ENCODE measurements around the gene GCLC.

GCLC gene

DNA sequence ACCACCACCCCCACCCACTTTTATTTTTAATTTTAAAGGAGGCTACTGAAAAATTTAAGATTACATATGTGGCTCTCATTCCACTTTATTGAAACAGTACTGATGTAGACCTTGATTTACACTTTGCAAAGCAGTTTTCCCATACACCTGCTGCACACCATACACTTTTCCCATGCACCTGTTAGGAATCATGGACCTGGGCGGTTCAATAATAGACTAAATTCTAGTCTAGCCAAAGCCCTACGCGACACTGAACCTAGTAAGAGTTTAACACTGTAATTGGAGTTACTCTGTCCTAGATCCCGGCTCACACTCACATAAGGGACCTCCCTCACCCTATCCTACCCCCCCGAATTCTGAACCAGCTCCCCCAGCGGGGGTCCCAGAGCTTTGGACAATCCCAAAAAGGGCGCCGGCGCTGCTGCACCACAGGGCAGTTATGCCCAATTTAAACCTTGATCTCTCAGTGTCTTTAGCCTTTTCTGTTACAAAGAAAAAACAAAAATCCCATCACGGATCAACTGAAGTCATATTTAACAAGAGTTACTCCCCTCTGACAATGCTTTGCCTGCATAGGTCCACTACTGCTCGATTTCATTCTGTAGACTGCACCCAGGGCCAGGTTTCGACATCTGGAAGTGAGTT is 2.4 kb upstream of the GCLC start:
- peaks cover 27 to 65% (median 31%) of the 10 kb centered on the region in 10 experiments for H3K4me1 ChIP-seq
- peak overlapping the region; percentile 57 to 74 (median 65) for H3K4me3 ChIP-seq
- peaks cover 0 to 22% (median 13%) of the 10 kb centered on the region in 11 experiments; a peak in 10 of 22 replicates for H4K20me1 ChIP-seq
- no peaks in the 10 kb centered on the region for H3K27me3 ChIP-seq
- H3K27ac ChIP-seq: peak overlapping the region in 10 of 11 experiments; percentile 16 to 89 (median 77); a peak in 20 of 22 replicates
- 0 out of 22 replicates have a peak, but pooled peaks cover 0 to under 1% (median 0%) of the 10 kb centered on the region in 11 experiments for H3K36me3 ChIP-seq
- peaks cover 0 to 22% (median 5%) of the 10 kb centered on the region in 11 experiments; a peak in 7 of 22 replicates for H3K9me3 ChIP-seq (replicated peaks in 1 of 11)
- peak overlapping the region; percentile 55 to 80 (median 73) for H3K9ac ChIP-seq
- no peak for TF ChIP-seq Cebpa-rat (IDR thresholded peaks at IDR 0.05)
- peak overlapping the region; percentile 80 to 97 (median 94) for H3K4me2 ChIP-seq

DNA sequence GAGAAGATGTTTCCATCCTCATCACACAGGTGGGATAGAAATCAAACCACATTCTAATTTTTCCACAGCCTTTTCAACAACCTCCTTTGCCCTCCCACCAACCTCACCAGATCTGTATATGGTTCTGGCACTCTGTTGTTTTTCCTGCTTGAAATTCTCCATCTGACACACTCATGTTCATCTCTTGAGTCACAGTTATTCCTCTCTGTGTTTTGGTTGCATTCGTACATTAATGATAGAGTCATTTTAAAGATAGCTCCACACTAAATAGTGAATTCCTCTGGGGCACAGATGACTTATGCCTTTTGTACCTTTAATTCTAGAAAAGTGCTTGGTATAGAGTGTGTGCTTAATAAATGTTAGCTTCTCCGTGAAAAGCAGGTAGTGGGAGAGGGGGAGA is 1.4 kb upstream of the GCLC start:
- Histone ChIP-seq H3K4me2 (peak overlapping the region in 3 of 11 experiments; percentile 85 to 94 (median 90); a peak in 6 of 22 replicates), H3K4me3 (no peak overlapping the region)

DNA sequence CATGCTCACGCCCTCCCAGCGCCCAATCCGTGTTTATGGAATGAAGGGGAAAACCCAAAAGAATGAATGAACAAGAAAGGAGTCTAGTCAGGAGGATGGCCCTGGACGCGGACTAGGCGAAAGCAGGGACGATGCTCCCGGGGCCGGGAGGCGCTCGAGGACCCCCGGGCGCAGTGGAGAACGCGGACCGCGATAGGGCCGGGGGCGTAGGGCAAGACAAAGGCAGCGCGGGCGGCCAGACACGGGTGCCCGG is 758 bp downstream of the GCLC start:
- Histone ChIP-seq H3K4me1 (peaks cover 28 to 77% (median 35%) of the 10 kb centered on the region in 10 experiments), H4K20me1 (peaks cover 0 to 53% (median 37%) of the 10 kb centered on the region in 11 experiments; a peak in 15 of 22 replicates), H3K27me3 (no peaks in the 10 kb centered on the region)

More for the DNA sequence above, 1.4 kb upstream of the GCLC start:
- Histone ChIP-seq H3K4me1 (peaks cover 28 to 65% (median 35%) of the 10 kb centered on the region in 10 experiments), H3K27ac (no peak overlapping the region), H3K27me3 (no peaks in the 10 kb centered on the region), H3K36me3 (peaks cover 0 to 10% (median 1%) of the 10 kb centered on the region in 11 experiments; a peak in 8 of 22 replicates), H3K9me3 (replicated peaks in 1 of 11) (peaks cover 0 to 12% (median 0%) of the 10 kb centered on the region in 11 experiments; a peak in 6 of 22 replicates), H4K20me1 (peaks cover 0 to 32% (median 20%) of the 10 kb centered on the region in 11 experiments; a peak in 11 of 22 replicates), H3K9ac (no peak overlapping the region)
- no peak for TF ChIP-seq Cebpa-rat (IDR thresholded peaks at IDR 0.05)

DNA sequence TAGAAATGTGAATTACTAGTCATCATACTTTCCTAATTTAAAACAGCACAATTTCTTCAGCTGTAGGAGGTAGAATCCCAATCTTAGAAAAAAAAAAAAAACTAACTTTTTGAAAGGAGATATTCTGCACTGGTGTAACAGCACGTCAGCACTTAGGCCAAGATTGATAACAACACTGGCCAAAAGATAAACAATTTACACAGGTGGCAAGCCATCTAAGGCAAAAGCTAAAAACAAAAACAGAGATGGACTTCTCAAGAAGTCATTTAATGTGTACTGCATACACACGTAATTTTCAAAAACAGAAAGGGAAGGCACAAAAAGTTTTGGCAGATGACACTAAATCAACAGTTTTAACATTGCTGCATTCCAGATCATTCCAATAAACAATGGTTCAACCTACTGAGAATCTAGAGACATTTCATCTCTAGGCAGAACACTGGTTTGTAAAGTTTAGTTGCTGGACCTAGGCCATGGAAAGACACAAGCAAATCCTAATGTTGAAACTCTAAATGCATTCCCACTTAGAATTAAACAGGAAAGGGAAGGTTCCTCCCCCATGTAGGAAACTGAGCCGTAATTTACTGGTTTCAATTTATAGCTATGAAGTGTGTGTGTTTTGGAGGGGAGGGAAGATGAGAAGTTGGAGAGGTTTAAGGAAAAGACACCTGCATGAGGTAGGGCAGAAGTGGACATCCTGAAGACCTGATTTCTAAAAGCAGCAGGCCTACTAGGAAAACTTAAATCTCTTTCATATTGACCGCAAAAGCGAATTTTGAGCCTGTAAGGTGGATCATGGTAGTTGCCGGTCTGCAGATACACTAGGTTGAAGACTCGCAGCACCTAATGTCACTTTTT is 1.3 kb downstream of the GCLC start:
- peak overlapping the region; percentile 77 to 96 (median 94) for H3K4me3 ChIP-seq
- H3K9me3 ChIP-seq (replicated peaks in 1 of 11): no peaks in the 10 kb centered on the region; a peak in 2 of 22 replicates
- peaks cover 28 to 76% (median 35%) of the 10 kb centered on the region in 10 experiments for H3K4me1 ChIP-seq
- no peaks in the 10 kb centered on the region for H3K27me3 ChIP-seq
- H3K9ac ChIP-seq: peak overlapping the region; percentile 85 to 95 (median 91)
- peak overlapping the region; percentile 83 to 97 (median 87) for H3K4me2 ChIP-seq
- H4K20me1 ChIP-seq: peaks cover 0 to 59% (median 42%) of the 10 kb centered on the region in 11 experiments; a peak in 15 of 22 replicates
- no peak for TF ChIP-seq Cebpa-rat (IDR thresholded peaks at IDR 0.05)
- peaks cover 5 to 33% (median 17%) of the 10 kb centered on the region in 11 experiments; a peak in 17 of 22 replicates for H3K36me3 ChIP-seq
- peak overlapping the region; percentile 79 to 93 (median 89); a peak in 21 of 22 replicates for H3K27ac ChIP-seq

More for the DNA sequence above, 758 bp downstream of the GCLC start:
- Histone ChIP-seq H3K4me3 (peak overlapping the region; percentile 77 to 96 (median 94)), H3K4me2 (peak overlapping the region; percentile 83 to 97 (median 87)), H3K9ac (peak overlapping the region; percentile 85 to 95 (median 91)), H3K36me3 (peaks cover 3 to 27% (median 13%) of the 10 kb centered on the region in 11 experiments; a peak in 17 of 22 replicates), H3K27ac (peak overlapping the region; percentile 79 to 93 (median 89)), H3K9me3 (replicated peaks in 1 of 11) (no peaks in the 10 kb centered on the region; a peak in 1 of 22 replicates)
- no peak for TF ChIP-seq Cebpa-rat (IDR thresholded peaks at IDR 0.05)

DNA sequence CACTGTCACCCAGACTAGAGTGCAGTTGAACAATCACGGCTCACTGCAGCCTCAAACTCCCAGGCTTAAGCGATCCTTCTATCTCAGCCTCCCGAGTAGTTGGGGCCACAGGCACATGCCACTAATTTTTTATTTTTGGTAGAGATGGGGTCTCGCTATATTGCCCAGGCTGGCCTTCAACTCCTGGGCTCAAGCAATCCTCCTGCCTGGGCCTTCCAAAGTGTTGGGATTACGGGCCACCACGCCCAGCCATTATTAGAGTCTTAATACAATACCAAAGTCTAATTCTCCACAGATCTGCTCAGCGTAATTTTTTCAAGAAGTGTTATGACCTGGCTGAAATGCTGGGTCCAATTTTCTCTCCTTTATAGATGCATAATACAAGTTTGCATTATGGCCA is 3.0 kb downstream of the GCLC start:
- no peaks in the 10 kb centered on the region; a peak in 1 of 22 replicates for H3K9me3 ChIP-seq (replicated peaks in 1 of 11)
- H3K9ac ChIP-seq: no peak overlapping the region
- no peaks in the 10 kb centered on the region for H3K27me3 ChIP-seq
- peak overlapping the region; percentile 10 to 97 (median 87); a peak in 17 of 22 replicates for H3K4me2 ChIP-seq
- H3K4me3 ChIP-seq: peak overlapping the region in 2 of 10 experiments; percentile 9 to 95; a peak in 2 of 20 replicates
- no peak for TF ChIP-seq Cebpa-rat (IDR thresholded peaks at IDR 0.05)
- peaks cover 0 to 75% (median 52%) of the 10 kb centered on the region in 11 experiments; a peak in 15 of 22 replicates for H4K20me1 ChIP-seq
- peaks cover 7 to 40% (median 22%) of the 10 kb centered on the region in 11 experiments; a peak in 18 of 22 replicates for H3K36me3 ChIP-seq
- H3K4me1 ChIP-seq: peaks cover 17 to 81% (median 23%) of the 10 kb centered on the region in 10 experiments; a peak in 19 of 20 replicates
- no peak overlapping the region for H3K27ac ChIP-seq

DNA sequence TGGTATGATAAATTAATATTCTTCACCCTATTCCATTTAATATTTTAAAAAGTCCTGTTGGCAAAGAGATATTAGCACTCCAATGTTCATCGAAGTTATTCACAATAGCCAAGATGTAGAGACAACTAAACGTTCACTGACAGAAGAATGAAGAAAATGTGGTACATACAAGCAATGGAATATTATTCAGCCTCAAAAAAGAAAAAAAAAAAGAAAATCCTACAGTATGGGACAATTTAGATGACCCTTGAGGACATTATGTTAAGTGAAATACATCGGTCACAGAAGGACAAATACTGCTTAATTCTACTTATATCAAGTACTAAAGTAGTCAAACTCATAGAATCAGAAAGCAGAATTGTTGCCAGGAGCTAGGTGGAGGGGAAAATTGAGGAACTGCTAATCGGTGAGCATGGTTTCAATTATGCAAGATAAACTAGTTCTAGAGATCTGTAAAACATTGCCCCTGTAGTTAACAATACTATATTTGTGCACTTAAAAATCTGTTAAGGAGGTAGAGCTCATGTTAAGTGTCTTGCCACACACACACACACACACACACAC is 4.7 kb downstream of the GCLC start:
- Histone ChIP-seq H3K27ac (no peak overlapping the region), H3K4me1 (peaks cover 16 to 72% (median 22%) of the 10 kb centered on the region in 10 experiments; a peak in 19 of 20 replicates), H3K36me3 (peaks cover 7 to 43% (median 25%) of the 10 kb centered on the region in 11 experiments; a peak in 19 of 22 replicates), H3K9ac (no peak overlapping the region), H3K4me2 (peak overlapping the region in 2 of 11 experiments; percentile 55 to 85; a peak in 4 of 22 replicates), H3K27me3 (no peaks in the 10 kb centered on the region), H3K4me3 (no peak overlapping the region), H4K20me1 (peaks cover 0 to 92% (median 52%) of the 10 kb centered on the region in 11 experiments; a peak in 15 of 22 replicates), H3K9me3 (replicated peaks in 1 of 11) (peaks cover 0 to 7% (median under 1%) of the 10 kb centered on the region in 11 experiments; a peak in 5 of 22 replicates)
- TF ChIP-seq Cebpa-rat (IDR thresholded peaks at IDR 0.05): no peak

DNA sequence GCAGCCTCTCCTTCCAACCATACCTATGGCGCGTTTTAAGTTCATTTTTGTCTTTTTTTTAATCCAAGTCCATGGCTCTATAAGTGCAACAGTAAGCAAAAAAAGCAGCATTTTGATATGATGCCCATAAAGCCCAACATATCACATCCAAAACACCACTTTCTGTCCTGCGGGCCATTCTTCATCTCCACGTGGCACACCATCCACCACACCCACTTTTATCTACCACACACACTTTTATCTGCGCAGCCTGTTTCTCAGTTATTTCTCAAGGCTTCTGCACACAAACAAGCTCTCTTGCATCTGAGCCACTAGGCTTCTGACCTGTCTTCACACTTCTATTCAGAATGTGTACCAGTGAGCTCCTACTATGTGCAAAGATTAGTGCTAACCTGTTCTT is 5.3 kb downstream of the GCLC start:
- Histone ChIP-seq H3K4me1 (peaks cover 16 to 76% (median 21%) of the 10 kb centered on the region in 10 experiments; a peak in 19 of 20 replicates), H3K27me3 (no peaks in the 10 kb centered on the region), H3K4me3 (no peak overlapping the region), H3K27ac (no peak overlapping the region), H3K9me3 (replicated peaks in 1 of 11) (peaks cover 0 to 14% (median 4%) of the 10 kb centered on the region in 11 experiments; a peak in 6 of 22 replicates), H3K36me3 (peaks cover 7 to 50% (median 29%) of the 10 kb centered on the region in 11 experiments; a peak in 20 of 22 replicates), H4K20me1 (peaks cover 0 to 99% (median 52%) of the 10 kb centered on the region in 11 experiments; a peak in 15 of 22 replicates), H3K9ac (no peak overlapping the region), H3K4me2 (peak overlapping the region in 1 of 11 experiments; percentile 10; a peak in 1 of 22 replicates)
- no peak for TF ChIP-seq Cebpa-rat (IDR thresholded peaks at IDR 0.05)

DNA sequence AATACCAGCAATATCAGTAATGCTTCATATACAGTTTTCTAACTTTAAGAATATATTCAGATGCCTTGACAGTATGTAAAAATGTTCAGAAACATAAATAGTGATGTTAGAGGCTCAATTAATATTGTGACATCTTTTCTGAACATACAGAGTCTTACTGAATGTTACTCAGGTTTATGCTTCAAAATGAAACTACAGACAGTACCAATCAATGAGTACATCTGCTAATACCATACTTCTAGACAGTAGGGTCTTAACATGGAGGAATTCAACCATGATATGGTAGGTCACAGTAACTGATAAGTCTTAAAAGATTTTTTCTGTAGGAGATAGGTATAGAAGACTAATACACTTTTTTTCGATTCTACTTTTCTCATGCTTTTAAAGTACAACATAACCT is 8.3 kb downstream of the GCLC start:
- Histone ChIP-seq H3K9me3 (replicated peaks in 1 of 11) (peaks cover 0 to 16% (median 4%) of the 10 kb centered on the region in 11 experiments; a peak in 6 of 22 replicates), H3K36me3 (peaks cover 11 to 47% (median 31%) of the 10 kb centered on the region in 11 experiments; a peak in 19 of 22 replicates), H3K27ac (no peak overlapping the region), H4K20me1 (peaks cover 0 to 100% (median 58%) of the 10 kb centered on the region in 11 experiments; a peak in 15 of 22 replicates), H3K4me2 (peak overlapping the region in 1 of 11 experiments; percentile 14; a peak in 1 of 22 replicates), H3K9ac (no peak overlapping the region), H3K27me3 (no peaks in the 10 kb centered on the region), H3K4me1 (peaks cover 0 to 84% (median 12%) of the 10 kb centered on the region in 10 experiments; a peak in 9 of 20 replicates), H3K4me3 (no peak overlapping the region)
- no peak for TF ChIP-seq Cebpa-rat (IDR thresholded peaks at IDR 0.05)

Data from BLaER1 treated with 17β-estradiol and CSF1 and Interleukin-3, amounts not matched to agents 10 nM and 100 nM (cell line).